Skeletal muscle tissue (tissue), 4 donors: ENCODE measurements around the gene TFF1. TPM values are rescaled to one million over a fixed set of nuclear protein-coding genes. Genes with fewer than 3 reads are reported as not detected.

Source experiments
- H3K27ac ChIP-seq: one replicate; pipeline ENCODE4 v1.7.0; 2013; ENCODE audit warnings: mild to moderate bottlenecking, low read depth, low read length, inconsistent platforms
- H3K27me3 ChIP-seq, 3 donors: one replicate each; pipeline ENCODE4 v1.7.0; 2013; ENCODE audit warnings: low read length in 3 of 3; ENCODE audit not compliant: control insufficient read depth in 3 of 3, insufficient read depth in 3 of 3
- H3K36me3 ChIP-seq, 3 donors: one replicate each; pipeline ENCODE4 v1.7.0; 2013; ENCODE audit warnings: low read length in 3 of 3; ENCODE audit not compliant: control insufficient read depth in 3 of 3, insufficient read depth in 3 of 3
- H3K4me1 ChIP-seq, 3 donors: one replicate each; pipeline ENCODE4 v1.7.0; 2013; ENCODE audit warnings: low read length in 3 of 3, mild to moderate bottlenecking in 3 of 3; ENCODE audit not compliant: control insufficient read depth in 3 of 3, insufficient read depth in 3 of 3
- H3K4me3 ChIP-seq, 3 donors: one replicate each; pipeline ENCODE4 v1.7.0; 2013; ENCODE audit warnings: low read length in 3 of 3
- H3K9ac ChIP-seq, 3 donors: one replicate each; pipeline ENCODE4 v1.7.0; 2013; ENCODE audit warnings: low read length in 3 of 3, mild to moderate bottlenecking in 3 of 3, moderate library complexity in 2 of 3, low read depth in 1 of 3
- H3K9me3 ChIP-seq, 3 donors: one replicate each; pipeline ENCODE4 v1.7.0; 2013; ENCODE audit warnings: low read length in 3 of 3; ENCODE audit not compliant: control insufficient read depth in 3 of 3
- total RNA-seq: library from RNA; depleted of rRNA; stranded (reverse); fragments of >200 nt; gene quantifications from one replicate; pipeline ENCODE4 v1.2.3, GENCODE V29; 2014
- donor health status: Osteomylitis.

Gene TFF1
- total RNA-seq, 1 donor from 2014 or later = not detected

GRCh38 chr21:42321845-42322244 is 44.5 kb downstream of the TFF1 start:
- no peak overlapping the region for H3K9ac ChIP-seq
- no peak overlapping the region for H3K27ac ChIP-seq
- H3K4me3 ChIP-seq = no peak overlapping the region
- peaks cover 0 to 2% (median 0%) of the 10 kb centered on the region in 3 donors for H3K9me3 ChIP-seq
- H3K27me3 ChIP-seq = peaks cover 4 to 14% (median 8%) of the 10 kb centered on the region in 3 donors
- H3K4me1 ChIP-seq = peaks cover 0 to 9% (median 2%) of the 10 kb centered on the region in 3 donors
- no peaks in the 10 kb centered on the region for H3K36me3 ChIP-seq

DNA sequence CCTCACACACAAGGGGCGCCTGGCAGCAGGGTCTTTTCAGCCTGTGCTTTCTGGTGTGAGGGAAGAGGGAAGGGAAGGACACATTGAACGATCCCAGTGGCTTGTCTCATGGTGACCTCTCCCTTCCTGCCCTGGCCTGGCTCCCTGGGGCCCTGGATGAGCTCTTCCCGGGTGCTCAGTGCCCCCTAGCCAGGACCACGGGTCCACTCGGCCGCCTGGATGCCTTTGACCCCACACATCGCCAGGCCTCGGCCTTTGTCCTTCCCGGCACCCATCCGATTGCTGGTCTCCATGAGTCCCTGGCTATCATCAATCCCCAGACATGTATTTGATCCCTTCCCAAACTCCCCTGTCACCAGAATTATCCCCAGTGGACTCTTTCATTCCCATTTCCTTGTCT is 45.1 kb downstream of the TFF1 start:
- H3K27me3 ChIP-seq = peaks cover 4 to 14% (median 8%) of the 10 kb centered on the region in 3 donors
- H3K27ac ChIP-seq = no peak overlapping the region
- H3K9ac ChIP-seq = no peak overlapping the region
- no peak overlapping the region for H3K4me3 ChIP-seq
- no peaks in the 10 kb centered on the region for H3K36me3 ChIP-seq
- H3K4me1 ChIP-seq = peaks cover 0 to 9% (median 2%) of the 10 kb centered on the region in 3 donors
- peaks cover 0 to 2% (median 0%) of the 10 kb centered on the region in 3 donors for H3K9me3 ChIP-seq

GRCh38 chr21:42320791-42321190 is 45.5 kb downstream of the TFF1 start:
- peaks cover 0 to 9% (median 2%) of the 10 kb centered on the region in 3 donors for H3K4me1 ChIP-seq
- H3K27me3 ChIP-seq = peaks cover 4 to 14% (median 8%) of the 10 kb centered on the region in 3 donors
- peaks cover 0 to 2% (median 0%) of the 10 kb centered on the region in 3 donors for H3K9me3 ChIP-seq
- no peak overlapping the region for H3K4me3 ChIP-seq
- no peaks in the 10 kb centered on the region for H3K36me3 ChIP-seq
- H3K27ac ChIP-seq = no peak overlapping the region
- H3K9ac ChIP-seq = no peak overlapping the region

GRCh38 chr21:42319851-42320572 is 46.3 kb downstream of the TFF1 start:
- Histone ChIP-seq H3K4me3 (no peak overlapping the region), H3K4me1 (peaks cover 0 to 9% (median 2%) of the 10 kb centered on the region in 3 donors), H3K9ac (no peak overlapping the region), H3K9me3 (peaks cover 0 to 2% (median 0%) of the 10 kb centered on the region in 3 donors), H3K36me3 (no peaks in the 10 kb centered on the region), H3K27me3 (peaks cover 1 to 14% (median 8%) of the 10 kb centered on the region in 3 donors), H3K27ac (no peak overlapping the region)

- Histone ChIP-seq H3K36me3 (no peaks in the 10 kb centered on the region), H3K4me3 (no peak overlapping the region), H3K27ac (no peak overlapping the region), H3K4me1 (peaks cover 0 to 9% (median 2%) of the 10 kb centered on the region in 3 donors), H3K27me3 (peaks cover 0 to 10% (median 8%) of the 10 kb centered on the region in 3 donors), H3K9me3 (no peaks in the 10 kb centered on the region), H3K9ac (no peak overlapping the region)
These were observed 47.0 kb downstream of the TFF1 start for GRCh38 chr21:42319376-42319775.

DNA sequence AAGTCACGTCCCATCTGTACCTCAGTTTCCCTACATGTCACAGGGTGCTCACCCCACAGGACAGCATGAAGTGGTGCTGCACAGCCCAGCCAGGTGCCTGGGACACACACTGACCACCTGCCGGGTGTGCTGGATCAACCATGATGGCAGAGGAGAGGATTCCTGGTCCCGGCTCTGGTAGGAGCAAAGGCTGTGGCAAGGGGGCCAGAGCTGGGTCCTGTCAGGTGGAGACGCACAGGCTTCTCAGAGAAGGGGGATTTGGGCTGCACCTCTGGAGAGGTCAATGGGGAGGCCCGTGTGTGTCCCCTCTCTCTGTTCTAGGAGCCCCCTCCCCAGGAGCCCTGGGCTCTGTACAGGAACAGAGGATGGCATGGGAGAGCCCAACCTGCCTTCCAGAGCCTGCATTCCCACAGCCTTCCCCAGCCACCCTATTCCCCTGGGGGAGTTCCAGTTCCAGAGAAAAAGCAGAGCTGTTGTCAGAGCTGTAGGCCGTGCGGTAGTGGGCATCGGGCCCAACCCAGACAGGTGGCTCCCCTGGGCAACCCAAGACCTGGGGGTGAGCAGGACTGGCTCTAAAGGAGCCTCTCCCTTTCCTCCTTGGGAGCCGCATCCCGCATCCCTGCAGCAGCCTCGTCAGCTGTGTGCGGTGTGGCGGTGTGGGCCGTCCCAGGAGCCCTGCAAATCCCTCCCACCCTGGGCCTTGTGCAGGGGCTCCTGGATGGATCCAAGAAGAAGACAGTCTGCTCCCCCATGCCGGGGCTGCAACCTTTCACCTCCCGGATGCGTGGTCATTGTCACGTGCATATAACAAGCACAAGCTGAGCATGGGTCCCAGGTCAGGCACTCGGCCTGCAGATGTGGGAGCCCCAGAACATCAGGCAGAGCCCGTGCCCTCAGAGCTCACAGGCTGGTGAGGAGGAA is 48.2 kb downstream of the TFF1 start:
- no peak overlapping the region for H3K27ac ChIP-seq
- H3K4me1 ChIP-seq = peaks cover 0 to 13% (median 2%) of the 10 kb centered on the region in 3 donors
- H3K9me3 ChIP-seq = no peaks in the 10 kb centered on the region
- no peak overlapping the region for H3K4me3 ChIP-seq
- H3K9ac ChIP-seq = no peak overlapping the region
- peaks cover 0 to 14% (median 6%) of the 10 kb centered on the region in 3 donors for H3K27me3 ChIP-seq
- H3K36me3 ChIP-seq = no peaks in the 10 kb centered on the region

DNA sequence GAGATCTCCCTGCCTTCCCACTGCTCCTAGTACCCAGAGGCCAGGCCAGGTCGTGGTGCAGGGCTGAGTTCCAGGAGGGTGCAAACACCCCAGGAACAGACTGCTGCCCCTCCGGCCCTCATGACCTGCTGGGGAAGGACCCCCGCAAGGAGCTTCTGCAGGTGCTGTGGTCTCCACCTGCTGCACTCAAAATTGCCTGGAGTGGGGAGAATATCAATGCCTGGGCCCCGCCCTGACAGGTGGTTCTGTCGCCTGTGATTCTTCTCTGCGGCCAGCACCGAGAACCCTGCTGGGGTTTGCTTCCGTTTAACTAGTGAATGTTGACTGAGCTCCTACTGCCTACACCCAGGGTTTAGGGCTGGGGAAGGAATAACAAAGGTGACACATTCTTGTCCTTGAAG is 49.0 kb downstream of the TFF1 start:
- Histone ChIP-seq H3K27me3 (peaks cover 0 to 14% (median under 1%) of the 10 kb centered on the region in 3 donors), H3K36me3 (no peaks in the 10 kb centered on the region), H3K4me3 (no peak overlapping the region), H3K4me1 (peaks cover 0 to 13% (median 2%) of the 10 kb centered on the region in 3 donors), H3K27ac (no peak overlapping the region), H3K9ac (no peak overlapping the region), H3K9me3 (no peaks in the 10 kb centered on the region)

DNA sequence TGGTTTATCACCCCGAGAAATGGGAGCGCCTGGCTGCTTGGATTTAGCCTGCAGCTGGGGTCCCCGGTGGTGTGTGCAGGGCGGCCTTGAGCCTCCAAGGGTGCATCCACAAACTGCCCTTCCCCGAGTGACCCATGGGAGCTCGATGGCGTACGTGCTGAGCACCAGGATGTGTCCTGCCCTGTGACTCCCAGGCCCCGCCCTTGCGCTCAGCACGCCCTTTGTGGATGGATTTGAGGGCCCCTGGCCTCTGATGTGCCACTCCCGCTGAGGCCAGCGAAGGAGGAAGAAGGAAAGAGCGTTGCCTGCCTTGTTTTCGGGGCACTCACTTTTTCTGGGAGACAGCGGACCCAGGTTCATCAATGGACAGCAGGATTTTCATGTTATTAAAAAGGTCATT is 49.4 kb downstream of the TFF1 start:
- Histone ChIP-seq H3K9ac (no peak overlapping the region), H3K27me3 (peaks cover 0 to 17% (median 5%) of the 10 kb centered on the region in 3 donors), H3K9me3 (no peaks in the 10 kb centered on the region), H3K36me3 (no peaks in the 10 kb centered on the region), H3K4me1 (peaks cover 0 to 13% (median 2%) of the 10 kb centered on the region in 3 donors), H3K27ac (no peak overlapping the region), H3K4me3 (no peak overlapping the region)

GRCh38 chr21:42315296-42315891 is 50.9 kb downstream of the TFF1 start, which contains the start of gene TFF3:
Gene TFF3, minus strand, starts transcription at chr21:42315409. Its CDS starts 35 bp downstream, at chr21:42315374.
- Histone ChIP-seq H3K27ac (no peak within 1 kb of the TSS), H3K27me3 (peaks cover 1 to 14% (median 9%) of the 10 kb centered on the region in 3 donors), H3K4me1 (peaks cover 1 to 13% (median 2%) of the 10 kb centered on the region in 3 donors), H3K4me3 (no peak within 1 kb of the TSS), H3K9ac (no peak within 1 kb of the TSS), H3K36me3 (no peaks in the 10 kb centered on the region), H3K9me3 (no peaks in the 10 kb centered on the region)
